ENCODE data around the gene DCDC2C.

GRCh38 chr2:3756306-3756705 is 52.9 kb downstream of the DCDC2C start:
- TF ChIP-seq CTCF (conservative IDR thresholded peaks at IDR 0.05 in 1 of 2, IDR thresholded peaks at IDR 0.05 in 1 of 2; ENCODE audit: low read depth in 1 of 2, low read length in 2 of 2) (no peak), EZH2 (IDR thresholded peaks at IDR 0.05; ENCODE audit: low read length, missing control alignments) (no peak)

Data from fibroblast of lung (primary cell).